Measurements from ENCODE around the gene LYZL4.

DNA sequence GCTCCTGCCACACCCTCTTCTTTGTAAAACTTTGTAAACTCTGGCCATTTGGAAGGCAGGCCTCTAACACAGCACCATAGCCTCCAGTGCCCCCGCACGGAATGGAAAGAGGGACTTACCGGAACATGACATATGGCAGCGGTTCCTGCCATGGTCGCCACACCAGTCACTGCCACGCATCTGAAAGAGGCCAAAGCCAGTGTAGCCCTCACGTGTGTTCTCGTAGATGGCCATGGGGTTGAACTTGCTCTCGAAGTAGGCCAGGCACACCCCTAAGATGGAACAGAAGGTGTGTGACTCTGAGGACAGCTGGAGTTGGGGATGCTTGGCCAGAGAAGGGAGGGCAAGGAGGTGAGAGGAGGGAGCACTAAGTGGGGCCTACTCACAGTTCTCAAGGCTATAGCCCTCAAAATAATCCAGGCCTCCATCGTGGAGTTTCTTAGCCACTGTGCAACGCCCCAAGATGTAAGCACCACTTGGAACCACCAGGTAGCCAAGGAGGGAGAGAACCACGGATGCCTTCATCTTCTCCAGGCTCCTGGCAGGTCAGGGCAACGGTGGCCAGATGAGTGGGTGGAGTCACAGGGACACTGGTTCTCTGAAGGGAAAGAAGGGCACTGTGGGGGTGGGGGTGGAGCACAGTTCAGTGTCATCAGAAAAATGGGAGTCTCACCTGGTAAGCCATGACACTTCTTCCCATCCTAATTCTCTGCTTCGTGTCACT, 3.5 kb downstream of the LYZL4 start:
- TF ChIP-seq CREB1 (IDR thresholded peaks at IDR 0.05; ENCODE audit: low read depth) (no peak), GABPA (IDR thresholded peaks at IDR 0.05; ENCODE audit: low read depth) (no peak), SIX5 (IDR thresholded peaks at IDR 0.05; ENCODE audit: low read depth, low read length, severe bottlenecking) (no peak), FOXM1 (IDR thresholded peaks at IDR 0.05; ENCODE audit: low read depth, low read length) (no peak), IRF3 (IDR thresholded peaks at IDR 0.05) (no peak), MTA3 (IDR thresholded peaks at IDR 0.05; ENCODE audit: borderline replicate concordance, low read length) (no peak), ZNF274 (IDR thresholded peaks at IDR 0.05; ENCODE audit: insufficient read depth, insufficient read length) (no peak), USF1 (IDR thresholded peaks at IDR 0.05; ENCODE audit: borderline replicate concordance, extremely low read length, insufficient read depth, low read depth, low read length) (no peak), SMC3 (IDR thresholded peaks at IDR 0.05; ENCODE audit: borderline replicate concordance, low read length) (no peak), MAX (IDR thresholded peaks at IDR 0.05; ENCODE audit: low read depth, low read length) (no peak), FOS (IDR thresholded peaks at IDR 0.05; ENCODE audit: borderline replicate concordance, extremely low read depth, insufficient read length) (no peak), BHLHE40 (IDR thresholded peaks at IDR 0.05; ENCODE audit: borderline replicate concordance in 1 of 2, low read depth in 2 of 2, low read length in 1 of 2) (no peak), HDAC6 (IDR thresholded peaks at IDR 0.05; ENCODE audit: unreplicated experiment) (no peak)
- TF ChIP-seq, protein P1, sequence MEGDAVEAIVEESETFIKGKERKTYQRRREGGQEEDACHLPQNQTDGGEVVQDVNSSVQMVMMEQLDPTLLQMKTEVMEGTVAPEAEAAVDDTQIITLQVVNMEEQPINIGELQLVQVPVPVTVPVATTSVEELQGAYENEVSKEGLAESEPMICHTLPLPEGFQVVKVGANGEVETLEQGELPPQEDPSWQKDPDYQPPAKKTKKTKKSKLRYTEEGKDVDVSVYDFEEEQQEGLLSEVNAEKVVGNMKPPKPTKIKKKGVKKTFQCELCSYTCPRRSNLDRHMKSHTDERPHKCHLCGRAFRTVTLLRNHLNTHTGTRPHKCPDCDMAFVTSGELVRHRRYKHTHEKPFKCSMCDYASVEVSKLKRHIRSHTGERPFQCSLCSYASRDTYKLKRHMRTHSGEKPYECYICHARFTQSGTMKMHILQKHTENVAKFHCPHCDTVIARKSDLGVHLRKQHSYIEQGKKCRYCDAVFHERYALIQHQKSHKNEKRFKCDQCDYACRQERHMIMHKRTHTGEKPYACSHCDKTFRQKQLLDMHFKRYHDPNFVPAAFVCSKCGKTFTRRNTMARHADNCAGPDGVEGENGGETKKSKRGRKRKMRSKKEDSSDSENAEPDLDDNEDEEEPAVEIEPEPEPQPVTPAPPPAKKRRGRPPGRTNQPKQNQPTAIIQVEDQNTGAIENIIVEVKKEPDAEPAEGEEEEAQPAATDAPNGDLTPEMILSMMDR (IDR thresholded peaks at IDR 0.05 in 2 of 3, conservative IDR thresholded peaks at IDR 0.05 in 1 of 3; ENCODE audit: control insufficient read depth in 2 of 3, extremely low read depth in 1 of 3, insufficient read depth in 1 of 3, low read depth in 3 of 3, low read length in 3 of 3) = no peak

Data from GM12878 (cell line).